HepG2 (cell line): ENCODE data around the gene ADAMTS17. TPM values are rescaled to one million over a fixed set of nuclear protein-coding genes. Genes with fewer than 3 reads are reported as not detected.

ENCODE experiments used
- ATAC-seq: fragments of 200-7000 bp; cut with Tn5 transposase; 3 replicates; pipeline ENCODE4 v1.9.1; 2020; ENCODE audit warnings: mild to moderate bottlenecking, moderate library complexity
- BruUV-seq: library from RNA; stranded (reverse); fragments of 400-500 nt; replicated peaks from 2 replicates; lab custom pipeline; 2021; lab: Mats Ljungman, UMichigan
- CTCF ChIA-PET: fragments of 300-600 bp; formaldehyde crosslinking; extraction: SDS; loops from one replicate; lab custom pipeline; 2021; ENCODE audit warnings: low total read pairs, inconsistent platforms, low intra/inter-chr PET ratio; lab: Yijun Ruan, JAX
- POLR2A ChIA-PET: fragments of 350-600 bp; sonication (Branson Sonifier 250); formaldehyde crosslinking; loops from one replicate; lab custom pipeline; 2020; ENCODE audit warnings: antibody characterized with exemption, inconsistent platforms; lab: Yijun Ruan, JAX
- DNase-seq: peaks from one replicate; pipeline ENCODE4 v3.0.0-alpha.2; 2015; ENCODE audit warnings: low spot score
- FAIRE-seq: peaks from 3 replicates; lab custom pipeline; 2011; peaks lifted over from hg19 to GRCh38; lab: Jason Lieb, UNC
- H2AFZ ChIP-seq: one replicate; pipeline ENCODE4 v1.6.1; 2011; ENCODE audit warnings: low read length, inconsistent platforms
- H3K27ac ChIP-seq: fragments of 300-600 bp; 3 replicates; pipeline ENCODE4 v1.8.0; 2011; ENCODE audit warnings: mixed run types, mild to moderate bottlenecking, mixed read lengths, low read length, inconsistent platforms; ENCODE audit not compliant: insufficient read depth; ENCODE audit errors: extremely low read length
- H3K27me3 ChIP-seq, 2 experiments: fragments of 200-600 bp in 1 of 2; 2 replicates in 1 of 2; 3 replicates in 1 of 2; pipeline versions ENCODE4 v1.6.0 to v1.8.0; 2011; ENCODE audit warnings: low read length in 2 of 2, mild to moderate bottlenecking in 2 of 2, moderate library complexity in 2 of 2, inconsistent platforms in 1 of 2; ENCODE audit not compliant: insufficient read depth in 2 of 2, control insufficient read depth in 1 of 2
- H3K36me3 ChIP-seq, 2 experiments: fragments of 200-600 bp in 1 of 2; replicated peaks in 1 of 2; 2 replicates in 1 of 2; 3 replicates in 1 of 2; pipeline versions ENCODE4 v1.5.1 to v1.8.0; 2011; ENCODE audit warnings: low read length in 2 of 2, inconsistent platforms in 1 of 2; ENCODE audit not compliant: insufficient read depth in 2 of 2, control insufficient read depth in 1 of 2
- H3K4me1 ChIP-seq: 2 replicates; pipeline ENCODE4 v1.5.1; 2012; ENCODE audit warnings: low read length, inconsistent platforms; ENCODE audit not compliant: insufficient read depth
- H3K4me2 ChIP-seq: 2 replicates; pipeline ENCODE4 v1.6.0; 2011; ENCODE audit warnings: low read depth, low read length, inconsistent platforms
- H3K4me3 ChIP-seq, 3 experiments: fragments of 200-600 bp in 1 of 3; sonication (generic), shearing (Covaris generic) in 1 of 3; replicated peaks in 1 of 3; 2 replicates each; pipeline ENCODE4 v1.5.1; 2011 to 2016; ENCODE audit warnings: low read length in 3 of 3, inconsistent platforms in 2 of 3, low read depth in 2 of 3, mild to moderate bottlenecking in 2 of 3, control low read depth in 1 of 3, mixed read lengths in 1 of 3; ENCODE audit not compliant: insufficient read depth in 1 of 3
- H3K79me2 ChIP-seq: one replicate; pipeline ENCODE4 v1.6.1; 2011; ENCODE audit warnings: low read length, inconsistent platforms; ENCODE audit not compliant: insufficient read depth
- H3K9ac ChIP-seq: 2 replicates; pipeline ENCODE4 v1.6.0; 2011; ENCODE audit warnings: mild to moderate bottlenecking, low read depth, low read length, inconsistent platforms; ENCODE audit not compliant: insufficient read depth
- H3K9me3 ChIP-seq: 2 replicates; pipeline ENCODE4 v1.5.1; 2012; ENCODE audit warnings: mild to moderate bottlenecking, low read length
- H4K20me1 ChIP-seq: 2 replicates; pipeline ENCODE4 v1.6.0; 2011; ENCODE audit warnings: inconsistent platforms, mild to moderate bottlenecking, low read length, moderate library complexity; ENCODE audit not compliant: insufficient read depth
- CBFB ChIP-seq: sonication (generic); formaldehyde crosslinking; IDR thresholded peaks from 2 replicates; pipeline ENCODE4 v1.4.0; 2020; ENCODE audit warnings: missing genetic modification reagents
- FOXK2 ChIP-seq: fragments of 450-650 bp; IDR thresholded peaks from 2 replicates; pipeline ENCODE4 v1.6.1; 2016
- FUBP1 ChIP-seq: sonication (generic); formaldehyde crosslinking; IDR thresholded peaks from 2 replicates; pipeline ENCODE4 v1.5.1; 2020; ENCODE audit warnings: missing genetic modification reagents, mild to moderate bottlenecking, borderline replicate concordance
- HOXA3 ChIP-seq: sonication (generic); formaldehyde crosslinking; IDR thresholded peaks from 2 replicates; pipeline ENCODE4 v1.5.0; 2020; ENCODE audit warnings: missing genetic modification reagents
- SIX1 ChIP-seq: sonication (generic); formaldehyde crosslinking; IDR thresholded peaks from 2 replicates; pipeline ENCODE4 v1.4.0; 2020; ENCODE audit warnings: missing genetic modification reagents, borderline replicate concordance
- TBX3 ChIP-seq: fragments of 450-650 bp; IDR thresholded peaks from 2 replicates; pipeline ENCODE4 v1.6.1; 2017; ENCODE audit warnings: antibody characterized with exemption, mild to moderate bottlenecking, inconsistent platforms, borderline replicate concordance
- TCF7 ChIP-seq: sonication (generic); IDR thresholded peaks from 2 replicates; pipeline ENCODE4 v1.6.1; 2016; ENCODE audit warnings: antibody characterized with exemption, low read depth
- ZNF225 ChIP-seq: sonication (generic); formaldehyde crosslinking; IDR thresholded peaks from 2 replicates; pipeline ENCODE4 v1.4.0; 2020; ENCODE audit warnings: mild to moderate bottlenecking, missing genetic modification reagents
- ZNF510 ChIP-seq: sonication (generic); formaldehyde crosslinking; IDR thresholded peaks from 2 replicates; pipeline ENCODE4 v1.4.0; 2020; ENCODE audit warnings: low read depth, mild to moderate bottlenecking, missing genetic modification reagents
- ZNF790 ChIP-seq: sonication (generic); formaldehyde crosslinking; IDR thresholded peaks from 2 replicates; pipeline ENCODE4 v1.8.0; 2022; ENCODE audit warnings: missing genetic modification reagents, mild to moderate bottlenecking, borderline replicate concordance
- WGBS: methylation state at CpG from one replicate; pipeline ENCODE4 v1.1.6; 2017; ENCODE audit warnings: low lambda C conversion rate; 5-methylcytosine and 5-hydroxymethylcytosine counted together
- in situ Hi-C: cut with HindIII; loops from 2 replicates; pipeline ENCODE4 v1.10.0; 2017; ENCODE audit warnings: low pct_unique_long_range_greater_than_20kb; ENCODE audit not compliant: extremely low pct_ligation_motif_present
- intact Hi-C: fragments of 100-400 bp; cut with micrococcal nuclease; formaldehyde crosslinking; loops from one replicate; pipeline ENCODE4 v1.10.0; 2022; ENCODE audit not compliant: unreplicated experiment
- polyA plus RNA-seq, 8 experiments: library from polyadenylated mRNA; depleted of rRNA in 3 of 8; stranded (reverse) in 7 of 8; unstranded in 1 of 8; fragments of >200 nt; fragmentation: Illumina TruSeq in 4 of 8; extraction: Trizol in 4 of 8; gene quantifications; 2 replicates each; pipeline versions ENCODE4 v1.2.1 to v1.2.3, GENCODE V29; 2011 to 2016; ENCODE audit warnings: low read depth in 4 of 8, missing spikeins in 1 of 8, mixed read lengths in 1 of 8; ENCODE audit not compliant: insufficient read depth in 1 of 8
- total RNA-seq, 5 experiments: library from RNA; depleted of rRNA; stranded (reverse); fragments of >200 nt; fragmentation: Illumina TruSeq; extraction: Trizol; gene quantifications; 2 replicates each; pipeline ENCODE4 v1.2.3, GENCODE V29; 2016; ENCODE audit warnings: low read depth in 1 of 5
- TF ChIP-seq, protein P1 (sequence below): sonication (generic); formaldehyde crosslinking; IDR thresholded peaks from 2 replicates; pipeline ENCODE4 v1.4.0; 2020; ENCODE audit warnings: missing genetic modification reagents
- TF ChIP-seq, protein P2 (sequence below): sonication (generic); formaldehyde crosslinking; conservative IDR thresholded peaks from 2 replicates; pipeline ENCODE4 v1.4.0; 2020; ENCODE audit warnings: missing genetic modification reagents

Gene ADAMTS17
- total and polyA plus RNA-seq, 2 of the 13 experiments (the other 11 are each of a cell fraction or from before 2014, with no cell fraction given), result 0.02 to 0.04 TPM

DNA sequence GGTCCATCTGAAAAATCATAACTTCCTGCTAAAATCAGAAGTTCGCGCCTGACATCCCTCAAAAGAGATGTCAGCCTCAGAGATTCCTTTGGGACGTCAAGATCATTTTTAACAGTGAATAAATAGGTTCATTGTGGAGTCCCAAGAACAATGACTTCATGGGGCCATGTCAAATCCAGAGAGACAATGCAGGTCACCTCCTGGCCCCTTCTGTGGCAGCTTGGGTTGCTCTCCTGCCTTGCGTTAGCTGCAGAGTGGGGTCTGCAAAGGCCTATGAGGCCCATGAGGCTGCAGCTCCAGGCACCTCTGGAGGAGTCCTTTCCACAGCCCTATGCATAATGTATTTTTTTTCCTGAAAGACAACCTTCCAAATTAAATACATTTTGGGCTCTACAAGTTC, 282.3 kb downstream of the ADAMTS17 start:
- H3K4me2 ChIP-seq, result no peak overlapping the region
- no peak overlapping the region for H3K4me3 ChIP-seq
- DNase-seq (no peak), FAIRE-seq (no peak), ATAC-seq (no peak)
- no peak overlapping the region for H3K9ac ChIP-seq
- H3K36me3 ChIP-seq, result no peaks in the 10 kb centered on the region
- no peaks in the 10 kb centered on the region for H3K79me2 ChIP-seq
- H3K27me3 ChIP-seq, result peaks cover 4 to 49% of the 10 kb centered on the region in 2 experiments; a peak in 3 of 5 replicates
- H3K27ac ChIP-seq, result no peak overlapping the region
- TF ChIP-seq FOXK2, result no peak
- no peak for TF ChIP-seq SIX1
- no peak for TF ChIP-seq ZNF510 (CRISPR knock-in tag)
- H2AFZ ChIP-seq, result no peak overlapping the region
- in situ Hi-C loops (no loop called here), intact Hi-C loops (no loop called here)
- POLR2A ChIA-PET, result no interaction called here
- no TSS peak for BruUV-seq
- CTCF ChIA-PET, result no interaction called here
- H3K9me3 ChIP-seq, result no peaks in the 10 kb centered on the region
- H3K4me1 ChIP-seq, result no peaks in the 10 kb centered on the region
- 65% methylated on average over 4 of the region's 4 CpGs for WGBS
- H4K20me1 ChIP-seq, result no peaks in the 10 kb centered on the region

- FAIRE-seq, result no peak
- no CpG with 5 or more reads among the region's 12 CpGs for WGBS
- in situ Hi-C loops, result no loop called here
- TF ChIP-seq CBFB (CRISPR knock-in tag), result no peak
- TF ChIP-seq ZNF790 (CRISPR knock-in tag), result no peak
- no peak for TF ChIP-seq ZNF225 (CRISPR knock-in tag)
- no peak for TF ChIP-seq FUBP1 (CRISPR knock-in tag)
- TF ChIP-seq HOXA3 (CRISPR knock-in tag), result no peak
- TF ChIP-seq, protein P1, sequence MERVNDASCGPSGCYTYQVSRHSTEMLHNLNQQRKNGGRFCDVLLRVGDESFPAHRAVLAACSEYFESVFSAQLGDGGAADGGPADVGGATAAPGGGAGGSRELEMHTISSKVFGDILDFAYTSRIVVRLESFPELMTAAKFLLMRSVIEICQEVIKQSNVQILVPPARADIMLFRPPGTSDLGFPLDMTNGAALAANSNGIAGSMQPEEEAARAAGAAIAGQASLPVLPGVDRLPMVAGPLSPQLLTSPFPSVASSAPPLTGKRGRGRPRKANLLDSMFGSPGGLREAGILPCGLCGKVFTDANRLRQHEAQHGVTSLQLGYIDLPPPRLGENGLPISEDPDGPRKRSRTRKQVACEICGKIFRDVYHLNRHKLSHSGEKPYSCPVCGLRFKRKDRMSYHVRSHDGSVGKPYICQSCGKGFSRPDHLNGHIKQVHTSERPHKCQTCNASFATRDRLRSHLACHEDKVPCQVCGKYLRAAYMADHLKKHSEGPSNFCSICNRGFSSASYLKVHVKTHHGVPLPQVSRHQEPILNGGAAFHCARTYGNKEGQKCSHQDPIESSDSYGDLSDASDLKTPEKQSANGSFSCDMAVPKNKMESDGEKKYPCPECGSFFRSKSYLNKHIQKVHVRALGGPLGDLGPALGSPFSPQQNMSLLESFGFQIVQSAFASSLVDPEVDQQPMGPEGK (CRISPR knock-in tag), result no peak
- TF ChIP-seq TBX3, result no peak
- TF ChIP-seq, protein P2, sequence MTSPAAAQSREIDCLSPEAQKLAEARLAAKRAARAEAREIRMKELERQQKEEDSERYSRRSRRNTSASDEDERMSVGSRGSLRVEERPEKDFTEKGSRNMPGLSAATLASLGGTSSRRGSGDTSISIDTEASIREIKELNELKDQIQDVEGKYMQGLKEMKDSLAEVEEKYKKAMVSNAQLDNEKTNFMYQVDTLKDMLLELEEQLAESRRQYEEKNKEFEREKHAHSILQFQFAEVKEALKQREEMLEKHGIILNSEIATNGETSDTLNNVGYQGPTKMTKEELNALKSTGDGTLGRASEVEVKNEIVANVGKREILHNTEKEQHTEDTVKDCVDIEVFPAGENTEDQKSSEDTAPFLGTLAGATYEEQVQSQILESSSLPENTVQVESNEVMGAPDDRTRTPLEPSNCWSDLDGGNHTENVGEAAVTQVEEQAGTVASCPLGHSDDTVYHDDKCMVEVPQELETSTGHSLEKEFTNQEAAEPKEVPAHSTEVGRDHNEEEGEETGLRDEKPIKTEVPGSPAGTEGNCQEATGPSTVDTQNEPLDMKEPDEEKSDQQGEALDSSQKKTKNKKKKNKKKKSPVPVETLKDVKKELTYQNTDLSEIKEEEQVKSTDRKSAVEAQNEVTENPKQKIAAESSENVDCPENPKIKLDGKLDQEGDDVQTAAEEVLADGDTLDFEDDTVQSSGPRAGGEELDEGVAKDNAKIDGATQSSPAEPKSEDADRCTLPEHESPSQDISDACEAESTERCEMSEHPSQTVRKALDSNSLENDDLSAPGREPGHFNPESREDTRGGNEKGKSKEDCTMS (CRISPR knock-in tag), result no peak
- no peak for TF ChIP-seq TCF7
Measured at GRCh38 chr15:100059094-100059493, 282.7 kb downstream of the ADAMTS17 start.

More at GRCh38 chr15:100059094-100059493, 282.7 kb downstream of the ADAMTS17 start:
- Histone ChIP-seq H2AFZ (no peak overlapping the region), H3K4me2 (no peak overlapping the region), H3K27me3 (peaks cover 4 to 52% of the 10 kb centered on the region in 2 experiments; a peak in 3 of 5 replicates), H3K27ac (no peak overlapping the region), H3K9me3 (no peaks in the 10 kb centered on the region), H4K20me1 (no peaks in the 10 kb centered on the region), H3K4me1 (no peaks in the 10 kb centered on the region), H3K9ac (no peak overlapping the region), H3K4me3 (no peak overlapping the region), H3K36me3 (no peaks in the 10 kb centered on the region), H3K79me2 (no peaks in the 10 kb centered on the region)
- POLR2A ChIA-PET, result no interaction called here
- intact Hi-C loops, result no loop called here
- no peak for DNase-seq
- BruUV-seq, result no TSS peak
- ATAC-seq, result no peak
- CTCF ChIA-PET, result no interaction called here
